NCI-H128 (cell line): ENCODE data around the gene MBIP.
A peak's percentile ranks its signal among the peaks of the same experiment; 100 is the strongest.
"Not testable (repeated sequence)": the region's sequence is repeated elsewhere in the genome, so short reads cannot be mapped to it uniquely, and the experiment has no call there.

Experiments used
- DNase-seq: peaks from one replicate; lab custom pipeline; 2025; ENCODE audit not compliant: unreplicated experiment; lab: John Stamatoyannopoulos, UW

Gene MBIP, protein sequence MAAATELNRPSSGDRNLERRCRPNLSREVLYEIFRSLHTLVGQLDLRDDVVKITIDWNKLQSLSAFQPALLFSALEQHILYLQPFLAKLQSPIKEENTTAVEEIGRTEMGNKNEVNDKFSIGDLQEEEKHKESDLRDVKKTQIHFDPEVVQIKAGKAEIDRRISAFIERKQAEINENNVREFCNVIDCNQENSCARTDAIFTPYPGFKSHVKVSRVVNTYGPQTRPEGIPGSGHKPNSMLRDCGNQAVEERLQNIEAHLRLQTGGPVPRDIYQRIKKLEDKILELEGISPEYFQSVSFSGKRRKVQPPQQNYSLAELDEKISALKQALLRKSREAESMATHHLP

GRCh38 chr14:36320200-36320896 lies at the start of gene MBIP:
Gene MBIP, minus strand, starts transcription at chr14:36320637. Its CDS starts 49 bp downstream, at chr14:36320588.
- peak; percentile 86 for DNase-seq

GRCh38 chr14:36367985-36368774 lies 47.7 kb upstream of the MBIP start:
- DNase-seq, result no peak

GRCh38 chr14:36365766-36366165 lies 45.3 kb upstream of the MBIP start:
- no peak for DNase-seq

- no peak for DNase-seq
Measured at GRCh38 chr14:36363704-36364103, 43.3 kb upstream of the MBIP start.

DNA sequence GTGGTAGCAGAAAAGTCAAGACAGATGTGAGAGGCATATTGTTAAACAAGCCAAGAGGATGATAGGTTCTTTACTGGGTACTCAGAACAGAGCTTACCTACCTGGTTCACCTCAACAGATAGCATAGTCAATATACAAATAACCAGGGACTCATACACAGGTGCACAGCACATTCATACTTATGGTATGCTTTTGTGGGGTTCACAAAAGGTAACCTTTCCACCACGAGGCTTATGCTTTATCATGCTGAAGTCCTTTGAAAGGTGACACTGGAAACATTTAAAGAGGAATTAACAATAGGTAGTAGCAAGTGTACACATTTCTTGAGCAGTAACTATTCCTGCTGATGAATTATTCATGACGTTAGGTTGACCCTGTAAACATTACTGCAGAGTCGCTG lies 42.2 kb upstream of the MBIP start:
- DNase-seq, result no peak

GRCh38 chr14:36361210-36361853 lies 40.9 kb upstream of the MBIP start:
- DNase-seq, result no peak

GRCh38 chr14:36356862-36357261 lies 36.4 kb upstream of the MBIP start:
- no peak for DNase-seq

DNA sequence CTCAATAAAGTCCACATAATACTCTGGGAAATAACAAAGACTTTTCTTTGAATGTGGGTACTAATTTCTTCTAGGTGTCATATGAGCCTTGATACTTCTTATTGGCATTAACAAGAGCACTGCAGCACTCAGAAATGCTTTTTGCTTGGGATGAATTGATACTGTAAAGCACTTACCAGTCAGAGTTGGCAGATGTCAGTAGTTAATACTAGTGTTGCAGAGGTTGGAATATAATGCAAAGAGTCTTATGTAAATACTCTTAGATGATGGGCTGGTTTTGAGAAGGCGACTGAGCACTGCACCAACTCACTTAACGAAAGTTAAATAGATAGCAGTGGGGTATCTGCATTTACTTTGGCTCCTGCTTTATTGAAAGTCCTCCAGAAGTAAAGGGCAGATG lies 25.6 kb upstream of the MBIP start:
- DNase-seq, result peak; percentile 67

GRCh38 chr14:36344211-36344610 lies 23.8 kb upstream of the MBIP start:
- no peak for DNase-seq

DNA sequence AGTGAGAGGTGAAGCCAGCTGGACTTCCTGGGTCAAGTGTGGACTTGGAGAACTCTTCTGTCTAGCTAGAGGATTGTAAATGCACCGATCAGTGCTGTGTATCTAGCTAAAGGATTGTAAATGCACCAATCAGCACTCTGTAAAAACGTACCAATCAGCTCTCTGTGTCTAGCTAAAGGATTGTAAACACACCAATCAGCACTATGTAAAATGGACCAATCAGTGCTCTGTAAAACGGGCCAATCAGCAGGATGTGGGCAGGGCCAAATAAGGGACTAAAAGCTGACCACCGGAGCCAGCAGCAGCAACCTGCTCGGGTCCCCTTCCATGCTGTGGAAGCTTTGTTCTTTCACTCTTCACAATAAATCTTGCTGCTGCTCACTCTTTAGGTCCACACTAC lies 21.4 kb upstream of the MBIP start:
- DNase-seq, result not testable (repeated sequence)

GRCh38 chr14:36340276-36340890 lies 19.9 kb upstream of the MBIP start:
- no peak for DNase-seq

DNA sequence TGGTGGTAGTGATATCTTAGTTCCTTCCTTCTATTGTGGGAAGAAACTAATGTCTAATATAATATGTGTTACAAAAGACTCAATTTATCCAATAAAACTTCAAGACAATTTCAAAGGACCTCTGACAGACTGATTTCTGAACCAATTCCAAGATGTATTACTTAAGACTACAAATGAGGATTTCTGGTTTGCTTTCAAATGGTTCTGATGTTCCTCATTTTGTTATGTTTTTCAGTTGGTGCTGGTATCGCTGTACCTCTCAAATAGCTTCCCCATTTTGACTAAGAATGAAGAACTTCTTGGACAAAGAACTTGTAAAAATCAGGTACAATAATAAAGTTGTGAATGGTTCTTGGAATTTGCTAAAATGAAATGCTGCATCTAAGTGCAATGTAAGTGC lies 19.4 kb upstream of the MBIP start:
- DNase-seq, result no peak

DNA sequence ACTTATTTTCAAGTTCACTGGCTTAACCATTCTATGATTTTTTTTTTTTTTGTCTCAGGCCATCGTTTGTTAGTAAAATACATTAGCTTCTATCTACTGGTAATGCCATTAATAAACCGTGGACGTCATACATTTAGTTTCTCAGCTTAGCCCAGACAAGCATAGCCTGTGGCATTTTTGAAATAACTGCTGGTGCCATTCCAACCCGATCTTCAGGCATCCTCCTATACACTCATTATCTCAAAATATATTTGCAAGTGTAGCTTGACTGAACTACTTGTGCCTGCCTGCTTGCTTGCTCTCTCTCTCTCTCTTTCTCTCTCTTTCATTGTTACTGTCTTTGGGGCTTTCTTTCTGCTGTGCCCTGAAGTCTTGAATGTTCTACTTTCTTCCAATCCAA lies 12.7 kb upstream of the MBIP start:
- DNase-seq, result no peak

- not testable (repeated sequence) for DNase-seq
Measured at GRCh38 chr14:36327573-36327972, 7.1 kb upstream of the MBIP start.

- DNase-seq, result no peak
Measured at GRCh38 chr14:36325853-36326252, 5.4 kb upstream of the MBIP start.

DNA sequence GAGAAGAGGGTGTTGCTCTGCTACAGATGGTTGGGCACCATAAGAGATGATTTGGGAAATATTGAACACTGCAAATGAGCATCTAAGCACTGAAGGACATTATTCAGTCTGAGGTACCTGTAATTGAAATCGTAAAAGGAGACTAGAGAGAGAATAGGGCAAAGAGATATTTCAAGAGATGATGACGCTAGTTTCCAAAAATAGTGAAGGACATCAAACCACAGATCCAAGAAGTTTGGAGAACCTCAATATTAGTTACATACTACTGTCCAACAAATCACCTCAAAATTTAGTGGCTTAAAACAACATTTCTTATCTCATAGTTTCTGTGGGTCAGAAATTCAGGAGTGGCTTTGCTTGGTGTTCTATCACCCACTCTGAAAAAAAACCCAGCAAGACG lies 4.5 kb upstream of the MBIP start:
- DNase-seq, result no peak

DNA sequence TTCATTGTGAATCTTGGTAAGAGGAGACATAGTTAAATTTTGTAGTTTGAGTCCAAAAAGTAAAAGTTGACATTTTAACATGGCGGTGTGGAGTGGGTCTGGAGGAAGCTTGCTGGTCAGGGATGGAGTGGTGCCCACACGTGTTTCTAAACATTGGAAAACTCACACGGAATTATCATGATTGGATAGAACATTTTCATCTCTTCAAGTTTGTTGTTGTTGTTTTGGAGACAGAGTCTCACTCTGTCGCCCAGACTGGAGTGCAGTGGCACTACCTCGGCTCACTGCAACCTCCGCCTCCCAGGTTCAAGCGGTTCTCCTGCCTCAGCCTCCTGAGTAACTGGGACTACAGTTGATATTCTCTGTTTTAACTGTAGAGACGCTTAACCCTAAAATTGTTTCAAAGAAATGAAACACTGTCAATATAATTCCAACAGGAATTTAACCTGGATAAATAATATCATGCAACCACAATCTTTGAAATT lies 502 bp upstream of the MBIP start:
- no peak for DNase-seq

DNA sequence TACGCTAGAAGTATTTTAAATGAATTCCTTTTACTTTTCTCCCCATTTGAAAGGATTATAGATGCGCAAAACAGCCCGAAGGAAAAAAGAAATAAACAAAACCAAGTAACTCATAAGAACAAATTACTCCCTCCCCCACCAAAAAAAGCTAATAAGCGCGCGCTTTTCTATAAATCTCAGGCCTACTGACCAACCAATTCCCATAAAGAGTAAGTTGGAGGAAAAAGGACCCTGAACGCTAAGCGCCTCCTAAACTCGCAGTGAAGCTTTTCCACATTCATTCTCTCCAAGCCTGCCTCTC lies 588 bp downstream of the MBIP start:
- DNase-seq, result no peak

DNA sequence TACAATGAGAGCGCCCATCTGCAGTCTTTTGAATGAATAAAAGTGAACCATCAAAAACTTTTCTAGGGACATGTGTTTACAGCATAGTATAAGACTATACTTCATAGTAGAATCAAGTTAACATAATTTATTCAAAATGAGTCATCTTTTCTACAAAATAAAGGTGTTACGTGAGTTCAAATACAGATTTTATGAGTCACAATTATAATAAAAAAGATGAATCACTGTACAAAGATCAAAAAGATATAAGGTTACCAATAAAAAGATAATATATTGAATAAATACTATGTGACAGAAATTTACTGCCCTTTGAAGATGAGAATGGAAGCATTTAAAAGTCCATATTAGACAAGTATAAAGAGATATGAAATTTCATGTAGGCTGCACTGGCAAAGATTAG lies 2.8 kb downstream of the MBIP start:
- DNase-seq, result no peak

DNA sequence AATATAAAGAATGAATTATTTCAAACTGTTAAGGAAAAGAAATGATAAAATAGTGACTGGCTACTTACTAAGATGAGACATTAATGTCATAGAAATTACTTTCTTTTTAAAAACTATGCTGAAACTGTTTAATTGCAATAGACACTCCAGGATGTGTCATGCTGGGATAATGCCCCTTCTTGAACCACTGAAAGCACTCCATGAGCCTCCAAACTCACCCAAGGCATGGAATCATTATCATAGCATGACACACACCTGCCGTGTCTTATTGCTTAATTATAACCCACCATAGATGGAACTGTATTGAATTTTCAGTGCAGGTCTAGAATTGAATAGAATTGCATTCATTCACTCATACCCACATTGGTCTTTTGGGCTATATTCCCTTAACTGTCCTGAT lies 4.3 kb downstream of the MBIP start:
- DNase-seq, result peak; percentile 75
